T-helper 1 cell treated with Interleukin-12 subunit alpha and Interleukin-12 subunit beta and Interleukin-4 antibody, amounts not matched to agents 30 μg/mL and 1 μg/mL, for 36 hours (primary cell): ENCODE results near the gene CRYZ.
"Not testable (repeated sequence)": the region's sequence is repeated elsewhere in the genome, so short reads cannot be mapped to it uniquely, and the experiment has no call there.

Experiments used
- H3K27ac Mint-ChIP-seq: one replicate; pipeline ENCODE4 v1.8.0; 2021; ENCODE audit warnings: mild to moderate bottlenecking, mixed read lengths
- H3K27me3 Mint-ChIP-seq: one replicate; pipeline ENCODE4 v1.8.0; 2021; ENCODE audit warnings: low read depth, mixed read lengths
- H3K36me3 Mint-ChIP-seq: one replicate; pipeline ENCODE4 v1.8.0; 2021; ENCODE audit warnings: low read depth, mixed read lengths
- H3K4me1 Mint-ChIP-seq: one replicate; pipeline ENCODE4 v1.8.0; 2021; ENCODE audit warnings: low read depth, mixed read lengths
- H3K4me3 Mint-ChIP-seq: one replicate; pipeline ENCODE4 v1.8.0; 2021; ENCODE audit warnings: mild to moderate bottlenecking, moderate library complexity, mixed read lengths
- H3K9me3 Mint-ChIP-seq: one replicate; pipeline ENCODE4 v1.8.0; 2021; ENCODE audit warnings: mixed read lengths

The CRYZ gene

GRCh38 chr1:74745247-74745646, 12.4 kb upstream of the CRYZ start:
- Mint-ChIP-seq H3K9me3 (peaks cover 21% of the 10 kb centered on the region), H3K36me3 (peaks cover 53% of the 10 kb centered on the region)
- H3K4me3 Mint-ChIP-seq, H3K4me1 Mint-ChIP-seq, H3K27ac Mint-ChIP-seq, H3K27me3 Mint-ChIP-seq: not testable (repeated sequence)

GRCh38 chr1:74740307-74740980, 7.6 kb upstream of the CRYZ start:
- Mint-ChIP-seq H3K36me3 (peaks cover 59% of the 10 kb centered on the region), H3K9me3 (peaks cover 25% of the 10 kb centered on the region)
- H3K4me3 Mint-ChIP-seq, H3K27ac Mint-ChIP-seq, H3K4me1 Mint-ChIP-seq, H3K27me3 Mint-ChIP-seq: not testable (repeated sequence)

GRCh38 chr1:74737333-74737732, 4.5 kb upstream of the CRYZ start:
- H3K4me3 Mint-ChIP-seq = no peak overlapping the region
- peaks cover 38% of the 10 kb centered on the region for H3K36me3 Mint-ChIP-seq
- peaks cover 10% of the 10 kb centered on the region for H3K9me3 Mint-ChIP-seq
- no peaks in the 10 kb centered on the region for H3K27me3 Mint-ChIP-seq
- H3K4me1 Mint-ChIP-seq = peaks cover 15% of the 10 kb centered on the region
- no peak overlapping the region for H3K27ac Mint-ChIP-seq

GRCh38 chr1:74733604-74734484, 994 bp upstream of the CRYZ start:
- no peaks in the 10 kb centered on the region for H3K27me3 Mint-ChIP-seq
- H3K4me1 Mint-ChIP-seq = peaks cover 28% of the 10 kb centered on the region
- H3K27ac Mint-ChIP-seq = peak overlapping the region; percentile 99
- H3K9me3 Mint-ChIP-seq = no peaks in the 10 kb centered on the region
- H3K4me3 Mint-ChIP-seq = peak overlapping the region; percentile 99
- H3K36me3 Mint-ChIP-seq = peaks cover 11% of the 10 kb centered on the region

- not testable (repeated sequence) for H3K27me3 Mint-ChIP-seq, H3K9me3 Mint-ChIP-seq, H3K36me3 Mint-ChIP-seq
- H3K4me1 Mint-ChIP-seq = peaks cover 28% of the 10 kb centered on the region
- H3K4me3 Mint-ChIP-seq = peak overlapping the region; percentile 99
- peak overlapping the region; percentile 99 for H3K27ac Mint-ChIP-seq
Measured at GRCh38 chr1:74732071-74732946, 541 bp downstream of the CRYZ start.

GRCh38 chr1:74731399-74732052, 1.3 kb downstream of the CRYZ start:
- Mint-ChIP-seq H3K4me3 (peak overlapping the region; percentile 72), H3K4me1 (peaks cover 28% of the 10 kb centered on the region), H3K9me3 (peaks cover 6% of the 10 kb centered on the region), H3K27ac (no peak overlapping the region), H3K36me3 (peaks cover 7% of the 10 kb centered on the region), H3K27me3 (no peaks in the 10 kb centered on the region)

- peaks cover 15% of the 10 kb centered on the region for H3K36me3 Mint-ChIP-seq
- H3K27ac Mint-ChIP-seq = no peak overlapping the region
- H3K27me3 Mint-ChIP-seq = no peaks in the 10 kb centered on the region
- no peak overlapping the region for H3K4me3 Mint-ChIP-seq
- peaks cover 17% of the 10 kb centered on the region for H3K9me3 Mint-ChIP-seq
- H3K4me1 Mint-ChIP-seq = peaks cover 22% of the 10 kb centered on the region
Measured at GRCh38 chr1:74729741-74730478, 2.9 kb downstream of the CRYZ start.

- Mint-ChIP-seq H3K36me3 (peaks cover 19% of the 10 kb centered on the region), H3K27me3 (no peaks in the 10 kb centered on the region), H3K9me3 (peaks cover 20% of the 10 kb centered on the region), H3K4me1 (peaks cover 12% of the 10 kb centered on the region), H3K4me3 (no peak overlapping the region), H3K27ac (no peak overlapping the region)
Measured at GRCh38 chr1:74728736-74729135, 4.1 kb downstream of the CRYZ start.

- Mint-ChIP-seq H3K36me3 (peaks cover 29% of the 10 kb centered on the region), H3K27ac (no peak overlapping the region), H3K27me3 (no peaks in the 10 kb centered on the region), H3K4me1 (peaks cover 8% of the 10 kb centered on the region), H3K9me3 (peaks cover 20% of the 10 kb centered on the region), H3K4me3 (no peak overlapping the region)
Measured at GRCh38 chr1:74726063-74726462, 6.8 kb downstream of the CRYZ start.

- Mint-ChIP-seq H3K27ac (no peak overlapping the region), H3K9me3 (no peaks in the 10 kb centered on the region), H3K4me3 (no peak overlapping the region), H3K4me1 (no peaks in the 10 kb centered on the region), H3K36me3 (peaks cover 13% of the 10 kb centered on the region), H3K27me3 (no peaks in the 10 kb centered on the region)
Measured at GRCh38 chr1:74717626-74718025, 15.2 kb downstream of the CRYZ start.

GRCh38 chr1:74716822-74717221, 16.0 kb downstream of the CRYZ start:
- no peaks in the 10 kb centered on the region for H3K9me3 Mint-ChIP-seq
- no peak overlapping the region for H3K4me3 Mint-ChIP-seq
- no peak overlapping the region for H3K27ac Mint-ChIP-seq
- H3K27me3 Mint-ChIP-seq = no peaks in the 10 kb centered on the region
- H3K36me3 Mint-ChIP-seq = peaks cover 11% of the 10 kb centered on the region
- H3K4me1 Mint-ChIP-seq = no peaks in the 10 kb centered on the region

- Mint-ChIP-seq H3K4me3 (no peak overlapping the region), H3K4me1 (no peaks in the 10 kb centered on the region), H3K9me3 (no peaks in the 10 kb centered on the region), H3K27ac (no peak overlapping the region), H3K27me3 (no peaks in the 10 kb centered on the region), H3K36me3 (peaks cover 3% of the 10 kb centered on the region)
Measured at GRCh38 chr1:74715806-74716205, 17.0 kb downstream of the CRYZ start.

GRCh38 chr1:74715236-74715502, 17.7 kb downstream of the CRYZ start:
- H3K27ac Mint-ChIP-seq = no peak overlapping the region
- no peak overlapping the region for H3K4me3 Mint-ChIP-seq
- H3K27me3 Mint-ChIP-seq = no peaks in the 10 kb centered on the region
- no peaks in the 10 kb centered on the region for H3K4me1 Mint-ChIP-seq
- H3K36me3 Mint-ChIP-seq = peaks cover 1% of the 10 kb centered on the region
- no peaks in the 10 kb centered on the region for H3K9me3 Mint-ChIP-seq
